GM12891 (cell line): ENCODE results near the gene NR6A1.

Experiments used
- PAX5 ChIP-seq: IDR thresholded peaks from 2 replicates; pipeline ENCODE4 v1.6.1; 2011; ENCODE audit warnings: low read length, moderate library complexity, mild to moderate bottlenecking; ENCODE audit not compliant: insufficient read depth, severe bottlenecking
- POLR2A ChIP-seq: IDR thresholded peaks from 2 replicates; pipeline ENCODE4 v1.6.1; 2011; ENCODE audit warnings: low read depth, low read length, control low read depth
- POLR2AphosphoS5 ChIP-seq: IDR thresholded peaks from 2 replicates; pipeline ENCODE4 v1.6.1; 2011; ENCODE audit warnings: low read depth, low read length, control low read depth
- POU2F2 ChIP-seq: IDR thresholded peaks from 2 replicates; pipeline ENCODE4 v1.6.1; 2011; ENCODE audit warnings: low read depth, mild to moderate bottlenecking, control low read depth, low read length, moderate library complexity
- SPI1 ChIP-seq: IDR thresholded peaks from 2 replicates; pipeline ENCODE4 v1.6.1; 2011; ENCODE audit warnings: low read depth, low read length, control low read depth
- TAF1 ChIP-seq: IDR thresholded peaks from 2 replicates; pipeline ENCODE4 v1.6.1; 2011; ENCODE audit warnings: low read depth, low read length, control low read depth

DNA sequence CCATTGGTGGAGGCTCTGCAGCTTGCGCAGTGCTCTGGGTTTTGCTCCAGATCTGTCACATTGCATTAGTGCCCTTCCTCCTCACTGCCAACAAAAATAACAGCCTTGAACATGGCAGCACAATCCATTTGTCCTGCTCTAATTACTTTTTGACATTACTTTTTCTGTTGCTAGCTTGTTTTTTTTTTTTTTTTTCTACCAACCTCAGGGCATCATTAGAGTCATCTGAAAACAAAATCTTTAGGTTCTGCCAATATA, 146.4 kb downstream of the NR6A1 start:
- TF ChIP-seq POLR2A (no peak), POLR2AphosphoS5 (no peak), TAF1 (no peak), SPI1 (no peak), PAX5 (no peak), POU2F2 (no peak)
